Pons (tissue), 1 donor: Measurements from ENCODE around the gene TRABD.

Experiments used
- DNase-seq: peaks from one replicate; pipeline ENCODE4 v3.0.0-alpha.2; 2016; ENCODE audit warnings: low spot score

The TRABD gene

GRCh38 chr22:50186761-50187523, 1.2 kb downstream of the TRABD start:
- no peak for DNase-seq

DNA sequence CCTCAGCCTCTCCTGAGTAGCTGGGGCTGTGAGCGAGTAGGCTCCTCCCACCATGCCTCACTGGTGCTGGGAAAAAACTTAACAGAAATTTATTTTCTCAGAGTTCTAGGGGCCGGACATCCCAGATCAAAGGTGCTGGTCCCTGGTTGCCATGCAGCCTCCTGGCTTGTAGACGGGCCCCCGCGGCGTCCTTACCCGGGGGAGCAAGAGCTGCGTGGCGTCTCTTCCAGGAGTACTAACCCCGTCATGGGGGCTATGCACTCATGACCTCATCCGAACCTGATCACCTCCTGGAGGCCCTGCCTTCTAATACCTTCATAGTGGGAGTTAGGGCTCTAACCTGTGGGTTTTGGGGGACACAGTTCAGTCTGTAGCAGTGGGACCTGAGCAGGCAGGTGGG, 2.6 kb downstream of the TRABD start:
- DNase-seq, result no peak

- no peak for DNase-seq
Observed at GRCh38 chr22:50189184-50189848, 3.6 kb downstream of the TRABD start.

GRCh38 chr22:50189849-50190181, 4.1 kb downstream of the TRABD start:
- no peak for DNase-seq

DNA sequence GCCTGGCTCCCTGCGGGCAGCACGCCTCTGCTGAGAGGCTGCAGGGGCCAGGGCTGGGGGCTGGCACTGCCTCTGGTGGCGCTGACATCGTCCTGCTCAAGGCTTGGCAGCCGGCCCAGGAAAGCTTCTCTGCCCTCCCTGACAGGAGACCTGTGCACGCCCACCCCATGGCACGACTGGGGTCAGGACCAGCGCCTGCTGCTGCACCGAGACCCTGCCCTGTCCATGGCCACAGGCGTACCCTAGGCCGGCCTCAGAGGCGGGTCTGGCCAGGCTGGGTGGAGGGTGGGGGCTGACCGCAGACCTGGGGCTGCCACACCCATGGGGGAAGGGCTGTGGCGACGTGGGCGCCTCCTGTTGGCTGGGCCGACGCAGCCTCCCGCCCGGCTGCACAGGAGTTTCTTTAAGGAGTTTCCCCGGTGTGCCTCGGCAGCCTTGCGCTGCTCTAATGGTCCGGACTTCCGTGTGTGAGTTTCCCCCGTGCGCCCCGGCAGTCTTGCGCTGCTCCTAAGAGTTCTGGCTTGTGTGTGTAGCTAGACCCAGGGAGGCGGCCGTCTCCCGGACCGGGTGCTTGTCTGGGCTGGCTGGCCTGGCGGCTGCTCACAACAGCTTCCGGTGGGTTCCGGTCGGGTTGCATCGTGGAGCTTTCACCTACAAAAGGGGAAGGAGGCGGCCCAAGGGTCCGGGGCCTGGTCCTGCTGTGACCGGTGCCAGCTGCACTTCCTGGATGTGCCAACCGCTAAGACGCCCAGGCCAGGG, 4.6 kb downstream of the TRABD start:
- peak; percentile 34 for DNase-seq

DNA sequence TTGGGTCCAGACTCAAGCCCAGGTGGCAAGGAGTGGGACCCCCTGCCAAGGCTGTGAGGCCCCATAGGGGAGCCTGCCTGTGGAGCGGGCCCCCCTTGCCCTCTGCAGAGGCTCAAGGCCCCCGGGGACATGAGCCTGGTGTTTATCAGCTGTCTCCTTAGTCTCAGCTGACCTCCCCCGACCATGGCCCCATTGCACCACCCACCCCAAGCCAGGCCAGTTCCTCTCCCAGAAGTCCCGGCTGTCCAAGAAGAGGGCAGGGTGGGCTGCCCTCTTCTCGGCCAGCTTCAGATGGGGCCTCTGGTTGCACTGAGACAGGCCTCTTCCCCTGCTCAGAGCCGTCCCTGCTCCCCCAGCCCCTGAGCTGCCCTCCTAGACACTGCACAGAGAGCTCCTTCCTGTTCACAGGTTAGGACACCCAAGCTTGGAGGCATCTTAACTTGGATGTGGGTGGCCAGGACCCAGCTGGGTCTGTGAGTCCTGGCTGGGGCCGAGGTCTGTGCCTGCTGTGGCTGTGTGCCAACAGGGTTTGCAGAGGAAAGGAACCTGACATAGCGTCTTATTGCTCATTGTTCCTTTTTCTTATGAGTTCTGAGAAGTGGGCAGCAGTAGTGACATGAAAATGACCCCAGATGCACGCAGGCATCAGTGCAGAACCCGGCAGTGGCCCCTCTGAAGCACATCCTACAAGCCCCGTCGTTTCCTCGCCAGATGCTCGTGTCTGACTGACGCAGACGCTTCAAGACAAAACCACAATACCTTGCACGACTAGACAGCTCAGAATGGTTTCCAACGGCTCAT, 5.4 kb downstream of the TRABD start:
- peak; percentile 47 for DNase-seq

DNA sequence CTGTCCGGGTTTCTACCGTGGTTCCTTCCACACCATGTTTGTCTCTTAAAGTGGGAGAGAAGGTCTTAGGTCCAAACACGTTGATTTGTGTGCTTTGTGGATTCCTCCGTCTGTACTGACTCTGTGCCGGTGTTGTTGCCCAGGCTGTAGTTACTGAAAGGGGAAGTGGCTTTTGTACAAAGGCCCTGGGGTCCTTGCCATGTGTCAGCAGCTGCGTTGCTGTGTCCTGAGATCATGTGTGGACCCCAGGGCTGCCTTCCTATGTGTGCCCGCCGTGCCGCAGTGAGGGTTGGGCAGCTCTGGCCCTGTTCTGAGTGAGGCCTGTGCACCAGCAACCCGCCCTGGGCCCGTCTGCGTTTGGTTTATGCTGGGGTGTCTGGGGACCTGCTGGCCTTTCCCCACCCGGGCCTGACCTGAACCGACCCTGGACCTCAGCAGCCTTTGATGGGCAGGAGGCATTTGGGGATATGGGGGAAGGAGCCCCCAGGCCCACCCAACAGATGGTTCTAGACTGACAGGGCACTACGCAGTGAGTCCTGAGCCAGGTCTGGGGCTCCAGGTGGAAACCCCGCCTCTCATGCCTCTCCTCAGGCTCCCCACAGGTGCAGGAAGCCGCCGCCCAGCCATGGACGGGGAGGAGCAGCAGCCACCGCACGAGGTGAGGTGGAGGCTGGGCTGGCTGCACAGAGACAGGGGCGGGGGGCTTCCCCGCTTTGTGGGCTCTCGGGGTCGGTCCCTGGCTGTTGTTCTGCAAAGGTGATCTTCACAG, 6.9 kb downstream of the TRABD start:
- no peak for DNase-seq

- DNase-seq, result no peak
Observed at GRCh38 chr22:50193621-50194020, 7.9 kb downstream of the TRABD start.

GRCh38 chr22:50194037-50194805, 8.5 kb downstream of the TRABD start:
- no peak for DNase-seq

DNA sequence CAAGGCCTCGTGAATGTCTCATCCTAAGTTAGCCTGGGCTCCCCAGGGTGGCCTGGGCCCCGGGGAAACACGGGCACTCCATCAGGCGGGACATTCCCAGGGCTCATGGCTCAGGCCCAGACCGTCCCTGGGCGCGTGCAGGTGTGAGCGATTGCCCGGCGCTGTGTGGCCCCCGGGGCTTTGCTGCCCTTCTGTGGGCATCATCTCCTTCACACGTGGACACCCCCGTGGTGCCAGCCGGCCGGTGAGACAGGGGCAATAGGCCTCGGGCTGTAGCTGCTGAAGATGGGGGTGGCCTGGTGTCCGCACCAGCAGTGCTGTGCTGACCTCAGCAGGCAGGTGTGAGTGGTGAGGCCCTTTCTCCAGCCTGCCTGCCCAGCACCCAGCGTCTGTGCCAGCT, 10.5 kb downstream of the TRABD start:
- no peak for DNase-seq

DNA sequence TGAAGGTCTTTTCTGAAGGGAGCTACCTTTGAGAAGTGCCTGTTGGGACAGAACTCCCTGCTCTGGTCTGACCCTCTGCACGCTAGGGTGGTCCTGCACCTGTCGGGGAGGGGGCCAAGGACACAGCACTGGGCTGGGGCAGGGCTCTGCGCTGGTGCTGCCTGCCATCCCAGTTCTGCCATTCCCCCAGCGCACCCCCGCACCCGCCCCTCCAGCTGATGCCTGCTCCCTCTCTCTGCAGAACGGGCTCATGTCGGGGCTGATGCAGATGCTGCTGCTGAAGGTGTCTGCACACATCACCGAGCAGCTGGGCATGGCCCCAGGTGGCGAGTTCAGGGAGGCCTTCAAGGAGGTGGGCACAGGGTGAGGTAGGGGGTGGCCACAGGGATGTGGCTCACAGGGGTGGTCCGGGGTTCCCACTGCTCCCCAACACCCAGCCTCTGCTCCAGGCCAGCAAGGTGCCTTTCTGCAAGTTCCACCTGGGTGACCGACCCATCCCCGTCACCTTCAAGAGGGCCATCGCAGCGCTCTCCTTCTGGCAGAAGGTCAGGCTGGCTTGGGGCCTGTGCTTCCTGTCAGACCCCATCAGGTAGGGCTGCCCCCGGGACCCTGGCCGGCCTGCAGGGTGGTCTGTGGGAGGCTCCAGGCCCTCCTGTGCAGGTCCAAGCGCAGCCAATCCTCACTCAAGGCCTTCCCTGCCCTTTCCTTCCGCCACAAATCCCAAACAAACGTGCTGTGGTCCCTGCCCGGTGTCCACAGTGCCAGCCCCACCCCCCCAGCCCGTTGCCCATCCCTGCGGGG, 11.5 kb downstream of the TRABD start:
- no peak for DNase-seq

DNA sequence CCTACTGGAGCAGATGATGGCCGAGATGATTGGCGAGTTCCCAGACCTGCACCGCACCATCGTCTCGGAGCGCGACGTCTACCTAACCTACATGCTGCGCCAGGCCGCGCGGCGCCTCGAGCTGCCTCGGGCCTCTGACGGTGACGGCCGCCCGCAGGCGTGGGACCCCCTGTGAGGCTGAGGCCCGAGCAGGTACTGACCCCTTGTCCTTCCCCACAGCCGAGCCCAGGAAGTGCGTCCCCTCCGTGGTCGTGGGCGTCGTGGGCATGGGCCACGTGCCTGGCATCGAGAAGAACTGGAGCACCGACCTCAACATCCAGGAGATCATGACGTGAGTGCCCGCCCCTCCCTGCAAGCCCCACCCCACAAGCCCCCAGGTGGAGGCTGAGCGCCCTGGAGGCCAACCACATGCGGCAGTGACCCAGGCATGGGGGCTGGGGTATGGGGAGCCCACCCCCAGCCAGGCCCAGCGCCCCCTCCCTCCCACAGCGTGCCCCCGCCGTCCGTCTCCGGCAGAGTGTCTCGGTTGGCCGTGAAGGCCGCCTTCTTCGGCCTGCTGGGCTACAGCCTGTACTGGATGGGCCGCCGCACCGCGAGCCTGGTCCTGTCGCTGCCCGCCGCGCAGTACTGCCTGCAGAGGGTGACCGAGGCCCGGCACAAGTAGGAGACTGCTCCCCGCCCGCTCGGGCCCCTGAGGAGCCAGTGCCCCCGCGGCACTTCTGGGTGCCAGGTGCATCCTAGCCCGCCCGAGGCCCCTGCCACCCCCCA, 12.3 kb downstream of the TRABD start:
- no peak for DNase-seq

GRCh38 chr22:50198624-50199017, 12.9 kb downstream of the TRABD start:
- DNase-seq, result no peak

GRCh38 chr22:50199251-50199721, 13.6 kb downstream of the TRABD start:
- DNase-seq, result no peak

- no peak for DNase-seq
Observed at GRCh38 chr22:50199829-50200460, 14.2 kb downstream of the TRABD start.

DNA sequence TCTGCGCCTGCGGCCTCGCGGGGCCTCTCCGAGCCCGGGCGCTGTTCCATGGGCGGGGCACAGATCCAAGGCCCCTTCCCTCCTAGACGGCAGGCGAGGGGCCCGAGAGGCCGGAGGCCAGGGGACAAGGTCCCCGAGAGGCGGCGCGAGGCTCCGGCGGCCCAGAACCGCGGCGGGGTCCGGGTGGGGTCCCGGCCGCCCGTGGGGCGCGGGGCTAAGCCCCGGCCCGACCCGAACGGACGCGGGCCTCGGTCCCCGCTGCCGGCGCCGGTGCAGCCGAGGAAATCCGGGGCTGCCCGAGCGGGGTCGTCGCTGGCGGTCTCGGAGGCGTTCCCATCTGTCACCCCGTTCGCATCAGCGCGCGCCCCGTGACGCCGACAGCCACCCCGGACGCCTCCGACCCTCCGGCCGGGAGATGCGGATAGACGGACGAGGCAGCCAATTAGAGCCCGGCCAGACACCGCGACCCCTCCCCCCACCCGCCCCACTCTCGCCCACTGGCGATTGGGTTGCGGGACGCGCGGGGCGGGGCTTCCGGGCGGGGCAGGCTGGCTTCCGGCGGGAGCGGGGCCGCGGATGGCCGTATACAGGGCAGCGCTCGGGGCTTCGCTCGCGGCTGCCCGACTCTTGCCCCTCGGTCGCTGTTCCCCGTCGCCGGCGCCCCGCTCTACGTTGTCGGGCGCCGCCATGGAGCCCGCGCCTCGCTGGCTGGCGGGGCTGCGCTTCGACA, 14.9 kb downstream of the TRABD start, which contains the start of gene SELENOO:
Gene SELENOO, plus strand, starts transcription at position 551 of the 730 bp plus-strand sequence. Its CDS starts 26 bp downstream, at position 577.
- DNase-seq, result peak; percentile 79
